A549 (cell line): Measurements from ENCODE around the gene LEKR1. TPM values are rescaled to one million over a fixed set of nuclear protein-coding genes. Genes with fewer than 3 reads are reported as not detected.

Experiments
- ATAC-seq, 2 experiments: fragments of 200-7000 bp in 1 of 2; fragments of >200 bp in 1 of 2; cut with Nextera tagmentation in 1 of 2; cut with Tn5 transposase in 1 of 2; 3 replicates each; pipeline versions ENCODE4 v1.8.0 to v1.9.1; 2018 to 2020; ENCODE audit warnings: mild to moderate bottlenecking in 1 of 2, moderate library complexity in 1 of 2
- CTCF ChIA-PET: fragments of 300-600 bp; sonication (Branson Sonifier 250); formaldehyde crosslinking; extraction: SDS; loops from one replicate; lab custom pipeline; 2021; ENCODE audit warnings: antibody characterized with exemption, inconsistent platforms; lab: Yijun Ruan, JAX
- POLR2A ChIA-PET: fragments of 350-600 bp; formaldehyde crosslinking; extraction: SDS; loops from one replicate; lab custom pipeline; 2021; ENCODE audit warnings: antibody characterized with exemption, inconsistent platforms; lab: Yijun Ruan, JAX
- DNase-seq, 2 experiments: peaks; one replicate each; pipeline versions ENCODE4 v3.0.0 to v3.0.0-alpha.2; 2011 to 2016; ENCODE audit warnings: low read depth in 1 of 2, low spot score in 1 of 2
- FAIRE-seq: peaks from 2 replicates; lab custom pipeline; 2011; peaks lifted over from hg19 to GRCh38; lab: Jason Lieb, UNC
- H3K27ac ChIP-seq, 2 experiments: fragments of >200 bp; sonication (Bioruptor Twin); formaldehyde crosslinking; 3 replicates each; pipeline ENCODE4 v1.5.1; 2016 to 2017
- H3K4me1 ChIP-seq: fragments of >200 bp; sonication (Bioruptor Twin); formaldehyde crosslinking; 3 replicates; pipeline ENCODE4 v1.6.1; 2016
- H3K4me2 ChIP-seq: fragments of >200 bp; sonication (Bioruptor Twin); formaldehyde crosslinking; 3 replicates; pipeline ENCODE4 v1.6.1; 2016
- H3K4me3 ChIP-seq: fragments of >200 bp; sonication (Bioruptor Twin); formaldehyde crosslinking; 3 replicates; pipeline ENCODE4 v1.5.1; 2016
- H3K9me3 ChIP-seq: fragments of >200 bp; sonication (Bioruptor Twin); formaldehyde crosslinking; 3 replicates; pipeline ENCODE4 v1.6.1; 2016
- BCL3 ChIP-seq: fragments of >200 bp; sonication (Bioruptor Twin); formaldehyde crosslinking; IDR thresholded peaks from 3 replicates; pipeline ENCODE4 v1.6.1; 2016
- CBX8 ChIP-seq: fragments of 200-600 bp; sonication (generic); IDR thresholded peaks from 2 replicates; pipeline ENCODE4 v1.6.1; 2016
- CHD4 ChIP-seq: fragments of 200-600 bp; sonication (generic); IDR thresholded peaks from 2 replicates; pipeline ENCODE4 v1.6.1; 2016; ENCODE audit warnings: antibody characterized with exemption, mild to moderate bottlenecking, borderline replicate concordance
- CTCF ChIP-seq: fragments of >200 bp; sonication (Bioruptor Twin); formaldehyde crosslinking; IDR thresholded peaks from 3 replicates; pipeline ENCODE4 v1.5.1; 2016
- FOXS1 ChIP-seq: fragments of 250-450 bp; sonication (Bioruptor Pico); IDR thresholded peaks from 2 replicates; pipeline ENCODE4 v1.5.0; 2020; ENCODE audit warnings: mild to moderate bottlenecking, moderate library complexity
- GATA3 ChIP-seq: IDR thresholded peaks from 2 replicates; pipeline ENCODE4 v1.6.1; 2012; ENCODE audit warnings: borderline replicate concordance
- HDAC2 ChIP-seq: fragments of 200-600 bp; sonication (generic); IDR thresholded peaks from 2 replicates; pipeline ENCODE4 v1.6.1; 2016
- HES2 ChIP-seq: fragments of >200 bp; sonication (Bioruptor Twin); formaldehyde crosslinking; IDR thresholded peaks from 2 replicates; pipeline ENCODE4 v1.6.1; 2016
- HMGXB4 ChIP-seq: fragments of 250-450 bp; sonication (Bioruptor Pico); IDR thresholded peaks from 2 replicates; pipeline ENCODE4 v1.5.0; 2021; ENCODE audit warnings: mild to moderate bottlenecking, moderate library complexity, borderline replicate concordance
- HOXA7 ChIP-seq: fragments of 250-450 bp; sonication (Bioruptor Pico); IDR thresholded peaks from 2 replicates; pipeline ENCODE4 v1.5.0; 2020; ENCODE audit warnings: mild to moderate bottlenecking, moderate library complexity
- HOXB5 ChIP-seq: fragments of 250-450 bp; sonication (Bioruptor Pico); IDR thresholded peaks from 2 replicates; pipeline ENCODE4 v1.5.0; 2020; ENCODE audit warnings: mild to moderate bottlenecking, moderate library complexity
- JUNB ChIP-seq: fragments of >200 bp; sonication (Bioruptor Twin); formaldehyde crosslinking; IDR thresholded peaks from 2 replicates; pipeline ENCODE4 v1.6.1; 2016
- MAFK ChIP-seq: fragments of 450-650 bp; IDR thresholded peaks from 2 replicates; pipeline ENCODE4 v1.6.1; 2014; ENCODE audit not compliant: partially characterized antibody
- MAZ ChIP-seq: fragments of 150-350 bp; IDR thresholded peaks from 2 replicates; pipeline ENCODE4 v1.6.1; 2014; ENCODE audit warnings: antibody characterized with exemption, low read depth, low read length, borderline replicate concordance
- NPAS2 ChIP-seq: fragments of 250-450 bp; sonication (Bioruptor Pico); IDR thresholded peaks from 2 replicates; pipeline ENCODE4 v1.8.0; 2022; ENCODE audit warnings: mild to moderate bottlenecking, moderate library complexity, borderline replicate concordance
- PHF8 ChIP-seq: fragments of 200-600 bp; sonication (generic); IDR thresholded peaks from 2 replicates; pipeline ENCODE4 v1.6.1; 2016; ENCODE audit warnings: low read depth, mild to moderate bottlenecking, antibody characterized with exemption, moderate library complexity, borderline replicate concordance
- POLR2AphosphoS2 ChIP-seq: conservative IDR thresholded peaks from 2 replicates; pipeline ENCODE4 v1.6.1; 2012; ENCODE audit warnings: low read length, improper control_type of control experiment, inconsistent platforms
- TFCP2L1 ChIP-seq: fragments of 250-450 bp; sonication (Bioruptor Pico); IDR thresholded peaks from 2 replicates; pipeline ENCODE4 v1.5.0; 2021; ENCODE audit warnings: mild to moderate bottlenecking
- TP53 ChIP-seq: fragments of 250-450 bp; sonication (Bioruptor Pico); IDR thresholded peaks from 2 replicates; pipeline ENCODE4 v1.5.0; 2021; ENCODE audit warnings: mild to moderate bottlenecking, moderate library complexity
- ZFP36 ChIP-seq: fragments of 450-650 bp; IDR thresholded peaks from 2 replicates; pipeline ENCODE4 v1.6.1; 2014; ENCODE audit warnings: borderline replicate concordance; ENCODE audit not compliant: partially characterized antibody
- ZNF302 ChIP-seq: fragments of 250-450 bp; sonication (Bioruptor Pico); IDR thresholded peaks from 2 replicates; pipeline ENCODE4 v1.9.0; 2021; ENCODE audit warnings: inconsistent platforms, mild to moderate bottlenecking, moderate library complexity
- WGBS: methylation state at CpG from one replicate; pipeline ENCODE4 v1.1.6; 2017; ENCODE audit errors: missing lambda C conversion rate; 5-methylcytosine and 5-hydroxymethylcytosine counted together
- polyA plus RNA-seq, 4 experiments: library from polyadenylated mRNA; depleted of rRNA in 3 of 4; stranded (reverse); fragments of >200 nt; fragmentation: RNase III in 1 of 4; extraction: RNeasy Plus Mini Kit Qiagen cat#74134 plus additional on column Dnase treatment in 1 of 4; gene quantifications; 2 replicates in 3 of 4; 3 replicates in 1 of 4; pipeline ENCODE4 v1.2.3, GENCODE V29; 2011 to 2017

LEKR1 gene
- polyA plus RNA-seq, 2 of the 4 experiments (the other 2 are of a cell fraction) = 1.3 to 1.4 TPM

- no peaks in the 10 kb centered on the region for H3K9me3 ChIP-seq
- no peaks in the 10 kb centered on the region for H3K4me1 ChIP-seq
- H3K4me3 ChIP-seq = no peak overlapping the region
- DNase-seq (no peak), FAIRE-seq (no peak), ATAC-seq (no peak)
- WGBS = 55% methylated on average over 2 of the region's 2 CpGs
- TF ChIP-seq HOXB5 (CRISPR knock-in tag) = no peak
- TF ChIP-seq HOXA7 = no peak
- CTCF ChIA-PET = interaction anchor here (0.6 to 1.5 kb wide), 2 partner anchors 18 to 157 kb away, joined by 3 to 6 read pairs; no protein-coding TSS in a partner anchor
- no peak overlapping the region for H3K4me2 ChIP-seq
- POLR2A ChIA-PET = no interaction called here
- H3K27ac ChIP-seq = no peak overlapping the region
Measured at GRCh38 chr3:157063926-157064325, 237.8 kb downstream of the LEKR1 start.

- FAIRE-seq (no peak), DNase-seq (no peak), ATAC-seq (no peak)
- WGBS = 75% methylated on average over 7 of the region's 7 CpGs
- H3K4me3 ChIP-seq = no peak overlapping the region
- no peaks in the 10 kb centered on the region for H3K4me1 ChIP-seq
- ChIA-PET POLR2A (no interaction called here), CTCF (interaction anchor here (0.6 to 1.5 kb wide), 2 partner anchors 17 to 157 kb away, joined by 3 to 6 read pairs; no protein-coding TSS in a partner anchor)
- no peak overlapping the region for H3K27ac ChIP-seq
- TF ChIP-seq PHF8 = no peak
- TF ChIP-seq HDAC2 = no peak
- TF ChIP-seq TFCP2L1 (CRISPR knock-in tag) = no peak
- no peak for TF ChIP-seq POLR2AphosphoS2
- TF ChIP-seq NPAS2 (CRISPR knock-in tag) = no peak
- no peak for TF ChIP-seq JUNB
- TF ChIP-seq ZFP36 = no peak
- no peak for TF ChIP-seq FOXS1 (CRISPR knock-in tag)
- no peak for TF ChIP-seq CBX8
- no peak for TF ChIP-seq ZNF302 (CRISPR knock-in tag)
- no peak for TF ChIP-seq GATA3
- TF ChIP-seq CHD4 = no peak
- TF ChIP-seq TP53 (CRISPR knock-in tag) = no peak
- no peak for TF ChIP-seq BCL3
- TF ChIP-seq HMGXB4 (CRISPR knock-in tag) = no peak
- TF ChIP-seq MAFK = no peak
- no peak for TF ChIP-seq MAZ
- H3K4me2 ChIP-seq = no peak overlapping the region
- no peaks in the 10 kb centered on the region for H3K9me3 ChIP-seq
Measured at GRCh38 chr3:157064402-157064801, 238.2 kb downstream of the LEKR1 start.

- Histone ChIP-seq H3K27ac (no peak overlapping the region), H3K4me2 (no peak overlapping the region), H3K9me3 (no peaks in the 10 kb centered on the region), H3K4me1 (no peaks in the 10 kb centered on the region), H3K4me3 (no peak overlapping the region)
- no peak for FAIRE-seq
- ChIA-PET CTCF (interaction anchor here (1.4 kb wide), 1 partner anchor 16 kb away, joined by 3 read pairs; no protein-coding TSS in a partner anchor), POLR2A (no interaction called here)
- ATAC-seq = no peak
- TF ChIP-seq ZNF302 (CRISPR knock-in tag) (no peak), HES2 (no peak), CTCF (no peak)
- no peak for DNase-seq
- WGBS = 86% methylated on average over 5 of the region's 5 CpGs
Measured at GRCh38 chr3:157065201-157065600, 239.0 kb downstream of the LEKR1 start.
